ENCODE data around the gene PCDHGC5. TPM values are rescaled to one million over a fixed set of nuclear protein-coding genes. Genes with fewer than 3 reads are reported as not detected.

Gene PCDHGC5
- total RNA-seq, 1 donor from 2014 or later: 0.54 TPM

GRCh38 chr5:141533897-141534296 is 45.0 kb downstream of the PCDHGC5 start:
- no peak overlapping the region for H3K4me3 ChIP-seq (ENCODE audit: low read depth, low read length)
- no peaks in the 10 kb centered on the region for H3K36me3 ChIP-seq (ENCODE audit: control insufficient read depth, insufficient read depth, low read length)
- H3K27me3 ChIP-seq (ENCODE audit: control insufficient read depth, insufficient read depth, low read length): no peaks in the 10 kb centered on the region
- DNase-seq (ENCODE audit: low read depth): no peak
- no peak for TF ChIP-seq CTCF (IDR thresholded peaks at IDR 0.05; ENCODE audit: insufficient read depth, low read length, poor library complexity, severe bottlenecking)

- no peaks in the 10 kb centered on the region for H3K36me3 ChIP-seq (ENCODE audit: control insufficient read depth, insufficient read depth, low read length)
- DNase-seq (ENCODE audit: low read depth): no peak
- H3K27me3 ChIP-seq (ENCODE audit: control insufficient read depth, insufficient read depth, low read length): no peaks in the 10 kb centered on the region
- no peak for TF ChIP-seq CTCF (IDR thresholded peaks at IDR 0.05; ENCODE audit: insufficient read depth, low read length, poor library complexity, severe bottlenecking)
- H3K4me3 ChIP-seq (ENCODE audit: low read depth, low read length): no peak overlapping the region
Measured at GRCh38 chr5:141534492-141535213, 45.8 kb downstream of the PCDHGC5 start.

Other genes with a start within 250 kb of the PCDHGC5 start
- 2.3 and 3.0 TPM in 2 replicates for gene PCDHB15, start 243.7 kb upstream of the PCDHGC5 start, total RNA-seq
- gene SLC25A2, start 185.0 kb upstream of the PCDHGC5 start, total RNA-seq: not detected in 2 replicates
- 72.6 and 78.0 TPM in 2 replicates for gene TAF7, start 168.3 kb upstream of the PCDHGC5 start, total RNA-seq
- 0.67 and 0.68 TPM in 2 replicates for gene PCDHGA1, start 158.6 kb upstream of the PCDHGC5 start, total RNA-seq
- gene PCDHGA2, start 150.3 kb upstream of the PCDHGC5 start, total RNA-seq: 2.8 and 2.9 TPM in 2 replicates
- gene PCDHGA3, start 145.3 kb upstream of the PCDHGC5 start, total RNA-seq: 2.4 and 2.6 TPM in 2 replicates
- 1.6 and 1.7 TPM in 2 replicates for gene PCDHGB1, start 139.0 kb upstream of the PCDHGC5 start, total RNA-seq
- 3.5 and 3.6 TPM in 2 replicates for gene PCDHGA4, start 134.1 kb upstream of the PCDHGC5 start, total RNA-seq
- gene PCDHGB2, start 129.1 kb upstream of the PCDHGC5 start, total RNA-seq: 1.2 and 1.9 TPM in 2 replicates
- 0.58 and 1.5 TPM in 2 replicates for gene PCDHGA5, start 124.9 kb upstream of the PCDHGC5 start, total RNA-seq
- 1.3 and 3.6 TPM in 2 replicates for gene PCDHGB3, start 118.8 kb upstream of the PCDHGC5 start, total RNA-seq
- 1.7 and 3.1 TPM in 2 replicates for gene PCDHGA6, start 115.2 kb upstream of the PCDHGC5 start, total RNA-seq
- gene PCDHGA7, start 106.3 kb upstream of the PCDHGC5 start, total RNA-seq: 2.2 and 3.1 TPM in 2 replicates
- 6.4 and 9.2 TPM in 2 replicates for gene PCDHGB4, start 101.4 kb upstream of the PCDHGC5 start, total RNA-seq
- 0.96 and 1.0 TPM in 2 replicates for gene PCDHGA8, start 96.4 kb upstream of the PCDHGC5 start, total RNA-seq
- 18.6 and 19.3 TPM in 2 replicates for gene PCDHGB5, start 91.1 kb upstream of the PCDHGC5 start, total RNA-seq
- 3.6 and 5.2 TPM in 2 replicates for gene PCDHGA9, start 86.3 kb upstream of the PCDHGC5 start, total RNA-seq
- gene PCDHGB6, start 81.1 kb upstream of the PCDHGC5 start, total RNA-seq: 3.4 and 3.6 TPM in 2 replicates
- gene PCDHGA10, start 76.1 kb upstream of the PCDHGC5 start, total RNA-seq: 5.5 and 6.0 TPM in 2 replicates
- gene PCDHGB7, start 71.4 kb upstream of the PCDHGC5 start, total RNA-seq: 14.0 and 14.1 TPM in 2 replicates
- 6.7 and 7.4 TPM in 2 replicates for gene PCDHGA11, start 68.0 kb upstream of the PCDHGC5 start, total RNA-seq
- gene PCDHGA12, start 58.6 kb upstream of the PCDHGC5 start, total RNA-seq: 2.1 and 3.6 TPM in 2 replicates
- 41.9 and 47.3 TPM in 2 replicates for gene PCDHGC3, start 13.1 kb upstream of the PCDHGC5 start, total RNA-seq
- 0.62 and 1.1 TPM in 2 replicates for gene PCDHGC4, start 4.1 kb upstream of the PCDHGC5 start, total RNA-seq
- gene DIAPH1, start 129.9 kb downstream of the PCDHGC5 start, total RNA-seq: 99.7 and 103 TPM in 2 replicates
- gene HDAC3, start 147.8 kb downstream of the PCDHGC5 start, total RNA-seq: 39.7 and 54.2 TPM in 2 replicates
- gene RELL2, start 147.9 kb downstream of the PCDHGC5 start, total RNA-seq: 7.8 and 12.6 TPM in 2 replicates
- gene FCHSD1, start 162.3 kb downstream of the PCDHGC5 start, total RNA-seq: 18.1 and 38.5 TPM in 2 replicates
- 9.2 and 10.8 TPM in 2 replicates for gene ARAP3, start 193.1 kb downstream of the PCDHGC5 start, total RNA-seq